Dendritic cell treated with granulocyte-macrophage colony-stimulating factor and Interleukin-4, amounts not matched to agents 40 ng/mL and 50 ng/mL, for 4 days (primary cell): ENCODE data around the gene NANOS3.
A peak's percentile ranks its signal among the peaks of the same experiment; 100 is the strongest.

Source experiments
- H3K27ac Mint-ChIP-seq: one replicate; pipeline ENCODE4 v1.8.0; 2022; ENCODE audit warnings: mild to moderate bottlenecking, mixed read lengths
- H3K27me3 Mint-ChIP-seq: one replicate; pipeline ENCODE4 v1.8.0; 2022; ENCODE audit warnings: mild to moderate bottlenecking, mixed read lengths
- H3K36me3 Mint-ChIP-seq: one replicate; pipeline ENCODE4 v1.8.0; 2022; ENCODE audit warnings: low read depth, mixed read lengths
- H3K4me1 Mint-ChIP-seq: one replicate; pipeline ENCODE4 v1.8.0; 2022; ENCODE audit warnings: low read depth, mixed read lengths
- H3K4me3 Mint-ChIP-seq: one replicate; pipeline ENCODE4 v1.8.0; 2022; ENCODE audit warnings: mild to moderate bottlenecking, moderate library complexity, mixed read lengths
- H3K9me3 Mint-ChIP-seq: one replicate; pipeline ENCODE4 v1.8.0; 2022; ENCODE audit warnings: mixed read lengths
- intact Hi-C: fragments of 100-400 bp; cut with micrococcal nuclease; formaldehyde crosslinking; loops from one replicate; pipeline ENCODE4 v1.15.0; 2022

Gene NANOS3

DNA sequence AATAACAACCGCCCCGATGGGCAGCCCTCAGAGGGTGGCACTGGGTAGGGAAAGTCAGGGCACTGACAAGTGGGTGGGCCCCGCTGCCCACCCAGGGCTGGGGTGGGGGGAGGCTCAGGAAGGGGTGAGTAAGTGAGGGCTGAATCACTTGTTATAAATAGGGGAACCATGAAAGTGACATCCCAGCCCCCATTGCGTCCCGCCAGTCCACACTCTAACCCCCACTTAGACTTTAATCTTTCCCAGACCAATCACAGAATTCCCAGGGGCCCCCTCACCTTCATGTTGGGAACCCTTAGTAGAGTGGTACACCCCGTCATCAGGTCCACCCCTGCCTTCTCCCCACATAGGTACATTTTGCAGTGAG, 37.0 kb upstream of the NANOS3 start:
- no peaks in the 10 kb centered on the region for H3K27me3 Mint-ChIP-seq
- H3K4me1 Mint-ChIP-seq: peaks cover 59% of the 10 kb centered on the region
- peak overlapping the region; percentile 100 for H3K27ac Mint-ChIP-seq
- no peaks in the 10 kb centered on the region for H3K9me3 Mint-ChIP-seq
- intact Hi-C loops: loop anchor here (5.0 kb wide), 1 partner anchor 43 kb away; the partner anchor contains the start of gene ZSWIM4
- peaks cover 78% of the 10 kb centered on the region for H3K36me3 Mint-ChIP-seq
- H3K4me3 Mint-ChIP-seq: peak overlapping the region; percentile 97

DNA sequence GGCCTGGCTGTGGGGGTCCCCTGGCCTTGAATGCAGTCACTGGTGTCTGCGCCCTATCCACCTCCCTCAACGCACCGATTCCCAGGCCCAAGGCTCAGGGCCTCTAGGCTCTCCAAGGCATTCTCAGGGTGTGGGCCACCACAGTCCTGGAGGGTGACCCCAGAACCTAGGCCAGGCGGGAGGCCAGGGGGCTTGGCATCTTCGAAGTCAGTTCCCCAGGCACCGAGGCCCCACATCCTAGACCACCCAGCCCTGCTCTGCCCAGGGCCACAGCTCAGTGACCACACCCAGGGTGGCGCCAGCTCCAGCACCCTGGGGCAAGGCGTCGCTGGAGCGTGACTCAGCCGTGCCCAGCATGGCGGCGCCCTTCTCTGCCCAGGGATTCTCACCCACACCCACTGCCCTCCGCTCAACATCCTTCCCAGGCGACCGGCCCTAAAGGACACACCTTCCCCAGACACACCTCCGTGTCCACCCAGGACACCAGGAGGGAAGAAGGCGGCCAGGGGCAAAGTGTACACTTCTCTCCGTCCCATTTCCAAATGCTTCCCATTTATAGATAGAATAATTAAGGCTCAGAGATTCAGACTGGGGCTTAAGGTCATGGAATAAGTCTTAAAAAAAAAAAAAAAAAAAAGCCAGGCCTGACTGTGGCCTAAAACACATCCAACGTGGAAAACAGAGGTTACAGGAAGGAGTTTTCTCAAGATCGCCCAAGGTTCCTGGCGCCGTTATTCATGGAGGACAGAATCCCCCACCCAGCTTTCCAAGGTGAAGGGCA, 36.4 kb upstream of the NANOS3 start:
- Mint-ChIP-seq H3K4me3 (peak overlapping the region; percentile 97), H3K27me3 (no peaks in the 10 kb centered on the region), H3K9me3 (no peaks in the 10 kb centered on the region), H3K4me1 (peaks cover 64% of the 10 kb centered on the region), H3K27ac (peak overlapping the region; percentile 100), H3K36me3 (peaks cover 73% of the 10 kb centered on the region)
- intact Hi-C loops: no loop called here

DNA sequence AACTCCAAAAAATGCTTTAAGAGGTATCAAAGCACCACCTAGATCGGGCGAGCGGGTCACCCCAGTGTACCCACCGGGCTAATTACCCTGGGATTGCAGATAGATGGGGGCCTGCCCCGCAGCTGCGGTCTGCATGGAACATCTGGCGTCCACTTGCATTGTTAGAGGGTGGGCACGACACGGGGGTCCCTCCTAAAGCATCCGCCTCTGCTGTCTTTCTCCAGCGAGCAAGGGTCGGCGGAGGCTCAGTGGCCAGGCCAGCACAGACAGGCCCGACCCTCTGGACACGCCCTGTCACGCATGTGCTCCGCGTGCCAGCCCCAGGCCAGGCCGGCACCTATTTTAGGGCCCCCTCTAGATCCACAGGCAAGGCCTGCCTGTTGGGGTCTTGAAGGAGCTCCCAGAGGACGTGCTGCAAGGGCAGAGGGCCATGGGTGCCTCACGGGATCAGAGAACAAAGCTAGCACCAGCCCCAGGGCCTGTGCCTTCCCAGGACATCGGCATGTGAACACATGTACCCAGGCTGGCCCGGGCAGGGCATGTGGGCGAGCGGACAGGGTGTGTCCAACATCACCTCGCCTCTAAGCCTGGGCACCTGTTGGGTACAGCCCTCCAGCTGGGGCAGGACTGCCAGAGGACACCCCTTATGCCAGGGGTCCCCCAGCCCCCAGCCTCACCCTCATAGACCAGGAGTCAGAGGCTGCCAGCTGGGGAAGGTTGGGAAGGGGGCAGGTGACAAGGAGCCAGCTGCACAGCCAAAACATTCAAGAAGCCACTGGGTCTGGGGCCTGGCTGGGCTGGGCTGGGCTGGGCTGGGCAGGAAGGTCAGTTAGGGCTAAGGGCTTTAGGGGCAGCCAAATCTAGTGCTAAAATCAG, 35.6 kb upstream of the NANOS3 start:
- intact Hi-C loops: no loop called here

DNA sequence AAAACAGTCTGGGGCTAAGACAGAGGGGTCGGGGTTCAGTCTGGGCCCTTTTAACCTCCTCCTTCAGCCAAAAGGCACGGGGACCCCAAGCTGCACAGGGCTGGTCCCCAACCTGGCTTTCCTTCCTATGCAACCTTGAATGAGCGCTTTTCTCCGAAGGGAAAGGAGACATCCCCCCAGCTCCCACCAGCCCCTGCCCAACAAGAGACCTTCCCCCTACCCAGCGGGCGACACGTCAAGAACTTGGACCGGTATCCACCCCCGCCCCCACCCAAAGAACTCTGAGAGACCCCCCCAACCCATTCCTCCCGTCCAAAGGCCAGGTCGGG, 35.0 kb upstream of the NANOS3 start:
- Mint-ChIP-seq H3K4me3 (peak overlapping the region; percentile 97), H3K27ac (peak overlapping the region; percentile 100), H3K9me3 (no peaks in the 10 kb centered on the region), H3K27me3 (no peaks in the 10 kb centered on the region), H3K36me3 (peaks cover 58% of the 10 kb centered on the region), H3K4me1 (peaks cover 64% of the 10 kb centered on the region)
- intact Hi-C loops: no loop called here

More for the DNA sequence above, 35.6 kb upstream of the NANOS3 start:
- H3K36me3 Mint-ChIP-seq: peaks cover 64% of the 10 kb centered on the region
- H3K27ac Mint-ChIP-seq: peak overlapping the region; percentile 100
- H3K27me3 Mint-ChIP-seq: no peaks in the 10 kb centered on the region
- H3K4me1 Mint-ChIP-seq: peaks cover 64% of the 10 kb centered on the region
- H3K9me3 Mint-ChIP-seq: no peaks in the 10 kb centered on the region
- H3K4me3 Mint-ChIP-seq: peak overlapping the region; percentile 97

DNA sequence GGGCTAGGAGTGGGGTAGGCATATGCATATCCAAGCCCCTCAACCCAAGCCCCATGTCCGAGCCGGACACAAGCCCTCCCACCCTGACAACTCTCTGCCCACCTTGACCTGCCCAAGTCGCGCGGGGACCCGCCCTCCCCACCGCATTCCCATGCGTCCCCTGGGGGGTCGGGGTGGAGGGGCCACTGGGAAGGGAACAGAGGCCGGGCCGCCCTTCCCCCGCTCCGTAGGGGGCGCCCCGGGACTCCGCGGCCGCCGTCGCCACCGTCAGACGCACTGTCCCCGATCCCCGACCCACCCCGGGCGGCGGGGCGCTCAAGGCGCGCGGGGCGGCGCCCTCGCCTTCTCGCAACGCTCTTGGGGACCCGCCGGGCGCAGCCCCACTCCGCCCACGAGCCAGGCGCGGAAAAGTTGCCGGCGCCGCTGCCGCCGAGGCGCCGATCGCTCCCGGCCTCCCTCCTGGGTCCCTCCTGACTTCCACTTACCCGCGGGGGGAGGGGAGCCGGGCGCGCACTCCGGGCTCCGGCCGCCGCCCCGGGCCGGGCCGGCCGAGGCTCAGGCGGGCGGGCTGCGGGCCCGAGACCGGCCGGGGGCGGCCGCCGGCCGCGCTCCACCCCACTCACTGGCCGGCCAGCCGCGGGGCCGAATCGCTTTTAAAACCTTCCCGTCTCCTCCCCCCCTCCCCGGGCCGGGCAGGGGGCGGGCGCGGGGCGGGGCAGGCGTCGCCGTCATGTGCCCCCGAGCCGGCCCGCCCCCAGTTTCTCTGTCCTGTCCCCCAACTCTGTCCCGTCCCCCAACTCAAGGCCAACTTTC, 34.4 kb upstream of the NANOS3 start:
- Mint-ChIP-seq H3K4me3 (peak overlapping the region; percentile 97), H3K27me3 (no peaks in the 10 kb centered on the region), H3K4me1 (peaks cover 62% of the 10 kb centered on the region), H3K27ac (peak overlapping the region; percentile 100), H3K36me3 (peaks cover 54% of the 10 kb centered on the region), H3K9me3 (no peaks in the 10 kb centered on the region)
- intact Hi-C loops: no loop called here

DNA sequence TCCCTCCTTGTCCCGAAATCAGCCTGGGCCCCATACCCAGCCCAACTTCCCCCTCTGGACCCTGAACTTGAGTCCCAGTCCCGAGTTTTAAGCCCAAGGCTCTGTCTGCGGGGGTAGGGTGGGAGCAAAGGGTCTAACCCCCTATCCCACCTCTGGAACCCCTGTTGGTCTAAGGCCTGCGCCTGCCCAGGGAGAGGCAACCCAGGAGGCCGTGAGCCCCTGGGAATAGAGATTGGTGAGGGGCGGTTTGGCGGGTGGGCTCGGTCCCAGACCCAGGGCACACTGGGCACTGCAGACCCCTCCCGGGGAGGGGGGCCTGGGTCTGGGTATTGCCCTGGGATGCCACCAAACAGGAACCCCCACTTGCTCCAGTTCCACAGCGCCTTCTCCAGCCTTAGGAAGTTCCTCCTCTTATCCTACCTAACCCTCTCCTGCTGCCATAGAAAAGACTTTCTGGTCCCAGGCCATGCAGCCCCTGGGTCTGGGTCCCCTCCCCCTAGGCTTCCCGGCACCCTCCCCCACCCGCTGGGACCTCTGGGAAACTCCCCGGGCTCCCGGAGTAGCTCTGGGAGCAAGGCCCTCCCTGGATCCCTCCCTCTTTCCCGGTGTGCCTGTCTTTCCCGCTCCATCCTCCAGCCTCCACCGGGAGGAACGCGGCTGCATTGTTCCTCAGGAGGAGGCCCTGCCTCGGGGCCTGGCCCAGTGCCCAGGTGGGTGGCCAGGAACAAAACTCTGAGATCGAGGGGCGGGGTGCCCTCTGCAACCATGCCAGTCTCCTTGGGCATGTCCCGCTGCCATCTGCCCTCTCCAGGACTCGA, 33.6 kb upstream of the NANOS3 start:
- Mint-ChIP-seq H3K4me3 (peak overlapping the region; percentile 97), H3K27me3 (no peaks in the 10 kb centered on the region), H3K36me3 (peaks cover 48% of the 10 kb centered on the region), H3K4me1 (peaks cover 57% of the 10 kb centered on the region), H3K27ac (peak overlapping the region; percentile 100), H3K9me3 (no peaks in the 10 kb centered on the region)
- intact Hi-C loops: no loop called here

DNA sequence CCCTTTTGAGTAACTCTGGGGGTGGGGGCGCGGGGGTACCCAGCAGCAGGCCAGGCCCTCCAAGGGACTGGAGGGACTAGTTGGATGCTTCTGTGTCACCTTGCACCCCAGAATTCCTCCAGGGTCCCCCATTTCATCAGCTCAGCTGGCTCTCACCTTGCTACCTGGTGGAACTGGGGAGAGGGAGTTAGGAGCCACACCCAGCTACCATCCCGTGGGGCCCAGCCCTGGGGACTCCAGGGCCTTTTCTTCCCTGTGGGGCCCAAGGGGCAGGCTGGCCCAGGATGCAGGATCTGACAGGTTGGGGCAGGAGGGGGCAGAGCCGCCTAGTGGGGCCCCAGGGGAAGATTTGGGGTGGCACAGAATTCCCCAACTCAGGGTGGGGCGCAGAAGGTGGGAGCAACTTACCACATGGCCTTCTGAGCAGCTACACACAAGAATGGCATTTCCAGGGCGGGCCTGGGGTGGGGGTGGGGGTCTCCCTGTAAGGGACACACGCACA, 32.8 kb upstream of the NANOS3 start:
- peak overlapping the region; percentile 100 for H3K27ac Mint-ChIP-seq
- no peaks in the 10 kb centered on the region for H3K27me3 Mint-ChIP-seq
- peaks cover 40% of the 10 kb centered on the region for H3K36me3 Mint-ChIP-seq
- no peak overlapping the region for H3K4me3 Mint-ChIP-seq
- H3K4me1 Mint-ChIP-seq: peaks cover 55% of the 10 kb centered on the region
- intact Hi-C loops: no loop called here
- H3K9me3 Mint-ChIP-seq: no peaks in the 10 kb centered on the region

DNA sequence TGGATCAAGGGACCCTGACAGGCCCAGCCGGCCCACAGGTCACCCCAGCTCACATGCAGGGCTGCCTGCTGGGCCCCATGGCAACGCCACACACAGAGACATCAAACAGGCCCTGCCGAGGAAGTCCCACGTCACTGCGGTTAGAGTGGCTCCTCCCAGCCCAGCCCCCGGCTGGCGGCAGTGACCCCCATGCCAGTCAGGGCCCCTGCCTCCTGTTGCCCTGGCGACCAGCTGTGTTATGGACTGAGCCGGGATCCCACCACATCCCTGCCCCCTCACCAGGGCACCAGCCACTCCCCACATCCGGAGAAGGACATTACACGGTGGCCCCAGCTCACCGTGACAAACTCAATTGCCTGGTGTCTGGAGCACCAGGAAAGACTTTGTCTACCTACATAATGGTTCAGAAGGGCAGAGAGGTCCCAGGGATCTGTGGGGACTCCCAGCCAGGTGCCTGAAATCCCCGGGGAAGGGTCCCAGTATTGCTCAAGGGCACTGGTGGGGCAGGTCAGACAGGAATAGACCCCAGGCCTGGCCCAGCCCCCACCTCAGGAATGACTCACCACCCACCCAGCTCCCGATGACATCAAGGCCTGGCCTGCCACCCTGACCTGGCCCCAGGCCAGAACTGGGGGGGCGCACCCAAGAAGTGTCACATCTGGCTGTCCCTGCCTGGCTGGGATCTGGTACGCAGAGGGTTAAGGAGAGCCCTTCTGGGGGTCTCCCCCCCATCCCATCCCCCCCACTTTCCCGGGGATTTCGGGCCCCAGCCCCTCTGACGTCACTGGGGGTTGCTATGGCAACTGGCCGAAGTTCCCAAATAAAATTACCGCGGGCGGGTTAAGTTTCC, 30.2 kb upstream of the NANOS3 start:
- Mint-ChIP-seq H3K9me3 (no peaks in the 10 kb centered on the region), H3K36me3 (peaks cover 14% of the 10 kb centered on the region), H3K27ac (peak overlapping the region; percentile 100), H3K27me3 (no peaks in the 10 kb centered on the region), H3K4me3 (peak overlapping the region; percentile 72), H3K4me1 (peaks cover 67% of the 10 kb centered on the region)
- intact Hi-C loops: loop anchor here (2.0 kb wide), 1 partner anchor 14 kb away; no protein-coding TSS in a partner anchor

DNA sequence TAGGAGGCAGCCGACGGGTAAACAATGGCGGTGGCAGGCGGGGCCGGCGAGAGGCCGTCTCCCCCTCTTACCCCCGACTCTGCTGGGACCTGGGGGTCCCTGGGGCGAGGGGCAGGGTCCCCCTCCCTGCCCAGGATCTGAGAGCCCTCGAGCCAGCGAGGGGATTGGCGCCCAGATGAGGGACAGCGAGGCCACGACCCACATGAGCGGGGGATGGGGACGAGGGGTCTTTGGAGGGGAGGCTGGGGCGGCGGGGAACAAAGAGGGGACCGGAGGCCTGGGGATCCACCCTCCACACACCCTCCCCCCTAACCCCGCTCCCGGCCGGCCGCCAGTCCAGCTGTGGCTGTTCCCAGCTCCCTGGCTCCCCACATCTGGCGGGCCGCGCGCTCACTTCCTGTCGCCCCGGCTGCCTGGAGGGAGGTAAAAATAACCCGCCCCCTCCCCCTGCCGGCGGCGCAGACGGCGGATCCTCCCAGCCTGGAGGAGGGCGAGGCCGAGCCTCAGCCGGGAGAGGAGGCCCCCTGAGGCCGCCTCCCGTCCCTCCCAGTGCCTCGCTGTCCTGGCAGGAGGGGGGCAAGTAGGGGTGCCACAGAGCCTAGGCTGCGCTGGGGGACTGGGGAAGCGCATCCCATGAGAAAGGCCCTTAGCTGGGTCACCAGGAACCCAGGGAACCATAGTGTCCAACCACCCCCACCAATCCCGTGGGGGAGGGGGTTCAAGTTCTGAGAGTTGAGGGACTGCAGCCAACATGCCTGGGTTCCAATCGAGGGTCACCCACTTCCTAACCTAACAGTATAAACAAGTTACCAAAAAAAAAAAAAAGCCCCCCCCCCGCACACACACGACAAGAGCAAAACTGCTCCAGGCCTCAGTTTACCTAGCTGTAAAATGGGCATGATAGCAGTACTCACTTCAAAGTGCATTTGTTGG, 29.3 kb upstream of the NANOS3 start:
- H3K27me3 Mint-ChIP-seq: no peaks in the 10 kb centered on the region

DNA sequence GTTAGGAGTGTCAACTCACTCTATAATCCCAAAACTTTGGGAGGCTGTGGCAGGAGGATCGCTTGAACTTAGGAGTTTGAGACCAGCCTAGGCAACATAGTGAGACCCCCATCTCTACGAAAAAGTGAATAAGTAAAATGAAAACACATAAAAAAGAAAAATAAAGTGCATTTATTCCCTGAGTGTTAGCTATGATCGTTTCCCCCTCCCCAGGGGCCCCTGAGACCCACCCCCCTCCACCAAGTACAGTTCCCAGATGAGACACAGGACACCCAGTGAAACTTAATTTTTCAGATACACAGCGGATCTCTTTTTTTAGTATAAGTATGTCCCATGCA, 28.6 kb upstream of the NANOS3 start:
- Mint-ChIP-seq H3K36me3 (no peaks in the 10 kb centered on the region), H3K4me1 (peaks cover 67% of the 10 kb centered on the region), H3K4me3 (no peak overlapping the region), H3K9me3 (no peaks in the 10 kb centered on the region), H3K27me3 (no peaks in the 10 kb centered on the region), H3K27ac (peak overlapping the region; percentile 100)
- intact Hi-C loops: no loop called here

More for the DNA sequence above, 29.3 kb upstream of the NANOS3 start:
- Mint-ChIP-seq H3K36me3 (peaks cover 6% of the 10 kb centered on the region), H3K4me1 (peaks cover 67% of the 10 kb centered on the region), H3K27ac (peak overlapping the region; percentile 100), H3K4me3 (peak overlapping the region; percentile 72), H3K9me3 (no peaks in the 10 kb centered on the region)
- intact Hi-C loops: loop anchor here (2.0 kb wide), 1 partner anchor 13 kb away; no protein-coding TSS in a partner anchor

DNA sequence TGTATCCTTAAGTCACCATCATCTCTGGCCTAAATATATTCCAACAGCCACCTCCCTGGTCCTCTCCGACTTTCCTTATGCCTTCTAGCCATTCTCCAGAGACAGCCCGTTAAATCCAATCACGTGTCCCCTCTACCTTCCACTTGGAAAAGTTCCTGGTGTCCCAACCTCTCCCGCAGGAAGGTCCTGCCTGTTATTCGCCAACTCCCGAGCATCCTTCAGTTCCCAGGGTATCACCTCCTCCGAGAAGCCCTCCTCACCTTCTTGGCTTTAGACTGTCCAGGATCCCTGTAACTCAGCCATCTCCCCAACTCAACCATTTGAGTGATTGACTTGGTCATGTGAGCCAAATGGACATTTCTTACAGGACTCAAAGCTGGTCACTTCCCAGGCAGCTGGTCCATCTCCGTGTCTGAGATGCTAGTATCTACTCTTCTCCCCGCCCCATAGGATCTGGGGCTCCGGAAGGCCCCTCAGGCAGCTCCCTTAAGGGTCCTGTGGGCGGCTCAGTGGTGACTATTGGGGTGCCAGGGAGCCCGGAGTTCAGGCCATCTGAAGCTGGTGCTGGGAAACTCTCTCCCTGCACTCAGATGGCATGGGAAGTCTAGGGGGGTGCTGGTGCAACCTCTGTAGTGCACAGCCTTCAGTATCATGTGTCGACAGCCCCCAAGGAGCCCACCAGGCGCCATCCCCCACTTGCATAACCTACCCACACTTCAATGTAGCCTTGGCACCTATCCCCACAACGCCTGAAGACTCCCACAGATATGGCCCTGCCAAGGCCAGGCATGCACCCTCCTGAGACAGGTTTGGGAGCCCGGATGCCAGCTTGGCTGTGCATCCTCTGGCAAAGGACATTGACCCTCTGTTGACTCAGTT, 27.9 kb upstream of the NANOS3 start:
- Mint-ChIP-seq H3K36me3 (no peaks in the 10 kb centered on the region), H3K4me3 (peak overlapping the region; percentile 0), H3K27me3 (no peaks in the 10 kb centered on the region), H3K27ac (peak overlapping the region; percentile 100), H3K4me1 (peaks cover 60% of the 10 kb centered on the region), H3K9me3 (no peaks in the 10 kb centered on the region)
- intact Hi-C loops: no loop called here
